Epithelial cell of esophagus (primary cell): ENCODE data around the gene CLDN14.

ENCODE experiments used
- DNase-seq: peaks from one replicate; pipeline ENCODE4 v3.0.0; 2010; ENCODE audit warnings: low read depth
- H3K4me3 ChIP-seq: 2 replicates; pipeline ENCODE4 v1.5.1; 2011; ENCODE audit warnings: mild to moderate bottlenecking, low read length, control low read depth
- CTCF ChIP-seq: IDR thresholded peaks from 2 replicates; pipeline ENCODE4 v1.5.1; 2011; ENCODE audit warnings: low read depth, mild to moderate bottlenecking, low read length, control low read depth, inconsistent platforms; ENCODE audit not compliant: insufficient read depth; ENCODE audit errors: missing control alignments

Gene CLDN14

GRCh38 chr21:36518883-36519492, 39.1 kb upstream of the CLDN14 start:
- H3K4me3 ChIP-seq, result no peak overlapping the region
- no peak for DNase-seq
- no peak for TF ChIP-seq CTCF

- TF ChIP-seq CTCF, result no peak
- no peak overlapping the region for H3K4me3 ChIP-seq
- DNase-seq, result no peak
These were observed 37.6 kb upstream of the CLDN14 start for GRCh38 chr21:36517366-36518075.

- H3K4me3 ChIP-seq, result no peak overlapping the region
- no peak for TF ChIP-seq CTCF
- no peak for DNase-seq
These were observed 36.4 kb upstream of the CLDN14 start for GRCh38 chr21:36516281-36516680.

- no peak for DNase-seq
- H3K4me3 ChIP-seq, result no peak overlapping the region
- no peak for TF ChIP-seq CTCF
These were observed 33.5 kb upstream of the CLDN14 start for GRCh38 chr21:36513430-36513829.

- no peak for TF ChIP-seq CTCF
- H3K4me3 ChIP-seq, result no peak overlapping the region
- no peak for DNase-seq
These were observed 33.0 kb upstream of the CLDN14 start for GRCh38 chr21:36512971-36513370.

GRCh38 chr21:36511484-36512220, 31.7 kb upstream of the CLDN14 start:
- H3K4me3 ChIP-seq, result no peak overlapping the region
- no peak for TF ChIP-seq CTCF
- DNase-seq, result peak; percentile 11
